ENCODE data around the gene GMEB2. TPM values are rescaled to one million over a fixed set of nuclear protein-coding genes. Genes with fewer than 3 reads are reported as not detected.
"Not testable (repeated sequence)": the region's sequence is repeated elsewhere in the genome, so short reads cannot be mapped to it uniquely, and the experiment has no call there.

Gene GMEB2
- total and polyA plus RNA-seq, 7 experiments from 2014 or later: 11.0 to 30.2 (median 21.9) TPM

DNA sequence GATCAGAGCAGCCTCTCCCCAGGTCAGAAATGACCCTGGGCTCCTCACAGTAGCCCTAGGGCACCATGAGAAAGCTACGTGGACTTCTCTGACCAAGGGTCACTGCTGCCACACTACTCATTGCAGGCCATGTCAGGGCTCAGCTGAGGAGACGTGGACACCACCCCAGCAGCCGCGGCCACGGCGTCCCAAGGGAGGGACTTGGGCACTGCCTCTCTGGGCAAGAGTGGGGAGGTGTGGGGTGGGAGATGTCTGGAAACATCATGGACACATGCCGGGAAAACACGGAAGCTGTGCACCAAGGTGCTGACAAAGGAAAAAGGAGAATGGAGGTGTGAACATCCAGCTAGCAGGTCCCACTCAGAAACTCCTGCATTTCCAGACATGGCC, 9.0 kb downstream of the GMEB2 start:
- POLR2A ChIA-PET: interaction anchor here (0.6 to 4.1 kb wide), 5 partner anchors 11 to 1475 kb away, joined by 3 to 24 read pairs (median 7); partner anchors contain the start of genes GMEB2 and PSMA7
- no peak overlapping the region for H3K4me3 Mint-ChIP-seq

DNA sequence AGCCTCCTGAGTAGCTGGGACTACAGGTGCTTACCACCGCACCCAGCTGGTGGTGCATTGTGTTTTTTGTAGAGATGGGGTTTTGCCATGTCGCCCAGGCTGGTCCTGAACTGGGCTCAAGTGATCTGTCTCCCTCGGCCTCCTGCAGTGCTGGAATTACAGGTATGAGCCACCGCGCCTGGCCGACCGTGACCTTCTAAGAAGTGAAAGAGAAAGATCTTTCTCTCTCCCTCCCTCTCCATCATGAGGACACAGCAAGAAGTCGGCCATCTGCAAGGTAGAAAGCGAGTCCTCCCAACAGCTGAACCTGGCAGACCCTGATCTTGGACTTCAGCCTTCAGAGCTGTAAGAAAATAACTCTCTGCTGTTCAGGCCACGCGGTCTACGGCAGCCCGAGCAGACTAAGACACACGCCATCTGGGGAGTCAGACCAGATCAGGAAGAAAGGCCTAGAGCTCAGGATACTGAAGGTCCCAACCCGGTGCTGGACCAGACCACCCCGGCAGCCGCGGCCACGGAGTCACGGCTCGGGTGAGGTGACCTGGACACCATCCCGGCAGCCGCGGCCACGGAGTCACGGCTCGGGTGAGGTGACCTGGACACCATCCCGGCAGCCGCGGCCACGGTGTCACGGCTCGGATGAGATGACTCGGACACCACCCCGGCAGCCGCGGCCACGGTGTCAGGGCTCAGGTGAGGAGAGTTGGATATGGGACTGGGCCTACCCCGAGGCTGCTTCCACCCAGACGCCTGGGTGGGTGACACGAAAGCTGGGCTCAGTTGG, 9.6 kb downstream of the GMEB2 start:
- H3K27ac Mint-ChIP-seq: no peak overlapping the region
- no peak overlapping the region for H3K27ac ChIP-seq (ENCODE audit: low read depth, low read length)
- no peak for ATAC-seq
- H3K4me1 ChIP-seq (ENCODE audit: control insufficient read depth in 2 of 2, insufficient read depth in 2 of 2, low read length in 2 of 2): no peaks in the 10 kb centered on the region
- H3K4me3 Mint-ChIP-seq: no peak overlapping the region
- H3K27me3 Mint-ChIP-seq: no peaks in the 10 kb centered on the region
- ChIA-PET POLR2A (interaction anchor here (0.5 to 4.1 kb wide), 6 partner anchors 11 to 837 kb away, joined by 3 to 24 read pairs (median 10); partner anchors contain the start of gene GMEB2), CTCF (interaction anchor here (0.7 to 1.8 kb wide), 4 partner anchors 25 to 40 kb away, joined by 3 to 8 read pairs (median 5); no protein-coding TSS in a partner anchor)
- H3K27me3 ChIP-seq (ENCODE audit: control insufficient read depth in 2 of 2, insufficient read depth in 2 of 2, low read length in 2 of 2): no peaks in the 10 kb centered on the region
- no peak for DNase-seq
- H3K9me3 Mint-ChIP-seq: no peaks in the 10 kb centered on the region
- H3K4me3 ChIP-seq (ENCODE audit: low read length): no peak overlapping the region
- no peaks in the 10 kb centered on the region for H3K9me3 ChIP-seq (ENCODE audit: control insufficient read depth in 2 of 3, low read length in 3 of 3)
- intact Hi-C loops (cut with micrococcal nuclease): no loop called here
- H3K4me1 Mint-ChIP-seq: peaks cover 11 to 49% (median 20%) of the 10 kb centered on the region in 7 donors
- peaks cover 0 to 51% (median 11%) of the 10 kb centered on the region in 5 donors for H3K36me3 Mint-ChIP-seq
- H3K36me3 ChIP-seq (ENCODE audit: control insufficient read depth in 2 of 3, insufficient read depth in 3 of 3, low read length in 3 of 3): peaks cover 0 to 53% (median 0%) of the 10 kb centered on the region in 3 experiments

More for the DNA sequence above, 9.0 kb downstream of the GMEB2 start:
- no peak overlapping the region for H3K27ac ChIP-seq (ENCODE audit: low read depth, low read length)
- intact Hi-C loops (cut with micrococcal nuclease): no loop called here
- H3K9me3 Mint-ChIP-seq: no peaks in the 10 kb centered on the region
- H3K27ac Mint-ChIP-seq: peak overlapping the region in 1 of 9 donors; percentile 53
- no peaks in the 10 kb centered on the region for H3K27me3 ChIP-seq (ENCODE audit: control insufficient read depth in 2 of 2, insufficient read depth in 2 of 2, low read length in 2 of 2)
- H3K4me3 ChIP-seq (ENCODE audit: low read length): no peak overlapping the region
- H3K4me1 Mint-ChIP-seq: peaks cover 15 to 49% (median 25%) of the 10 kb centered on the region in 7 donors
- peaks cover 0 to 53% (median 13%) of the 10 kb centered on the region in 5 donors for H3K36me3 Mint-ChIP-seq
- CTCF ChIA-PET: interaction anchor here (0.7 to 1.2 kb wide), 2 partner anchors 24 to 26 kb away, joined by 3 read pairs; no protein-coding TSS in a partner anchor
- no peaks in the 10 kb centered on the region for H3K27me3 Mint-ChIP-seq
- ATAC-seq: no peak
- H3K36me3 ChIP-seq (ENCODE audit: control insufficient read depth in 2 of 3, insufficient read depth in 3 of 3, low read length in 3 of 3): peaks cover 0 to 48% (median 0%) of the 10 kb centered on the region in 3 experiments
- H3K9me3 ChIP-seq (ENCODE audit: control insufficient read depth in 2 of 3, low read length in 3 of 3): no peaks in the 10 kb centered on the region
- DNase-seq: no peak
- peaks cover 0 to 2% of the 10 kb centered on the region in 2 donors for H3K4me1 ChIP-seq (ENCODE audit: control insufficient read depth in 2 of 2, insufficient read depth in 2 of 2, low read length in 2 of 2)

DNA sequence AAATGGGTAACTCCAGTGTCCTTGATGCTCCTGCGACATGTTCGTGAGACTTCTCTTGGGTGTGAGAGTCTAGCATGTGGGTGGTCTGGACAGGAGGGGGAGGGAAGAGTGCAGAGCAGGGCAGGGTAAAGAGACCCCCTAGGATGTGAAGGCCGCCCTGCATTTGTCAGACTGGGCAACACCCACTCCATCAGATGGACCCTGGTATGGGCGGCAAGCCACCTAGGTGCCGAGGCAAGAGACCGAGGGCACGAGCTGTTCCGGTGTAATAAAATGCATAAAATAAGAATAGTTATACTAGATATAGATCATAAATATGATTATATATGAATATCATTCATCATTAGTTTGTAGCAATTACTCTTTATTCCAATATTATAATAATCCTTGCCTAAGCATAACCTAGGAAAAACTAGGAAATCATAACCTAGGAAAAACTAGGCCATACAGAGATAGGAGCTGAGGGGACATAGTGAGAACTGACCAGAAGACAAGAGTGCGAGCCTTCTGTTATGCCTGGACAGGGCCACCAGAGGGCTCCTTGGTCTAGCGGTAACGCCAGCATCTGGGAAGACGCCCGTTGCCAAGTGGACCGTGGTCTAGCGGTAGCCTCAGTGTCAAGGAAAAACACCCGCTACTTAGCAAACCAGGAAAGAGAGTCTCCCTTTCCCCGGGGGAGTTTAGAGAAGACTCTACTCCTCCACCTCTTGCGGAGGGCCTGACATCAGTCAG, 12.9 kb downstream of the GMEB2 start:
- Mint-ChIP-seq H3K36me3 (peaks cover 0 to 49% (median 10%) of the 10 kb centered on the region in 5 donors), H3K27ac (peak overlapping the region in 2 of 9 donors; percentile 59 to 63), H3K4me1 (peaks cover 0 to 29% (median 13%) of the 10 kb centered on the region in 7 donors)
- not testable (repeated sequence) for H3K4me3 Mint-ChIP-seq; H3K27me3 Mint-ChIP-seq; DNase-seq; ATAC-seq; H3K4me3 ChIP-seq (ENCODE audit: low read length); H3K27me3 ChIP-seq (ENCODE audit: control insufficient read depth in 2 of 2, insufficient read depth in 2 of 2, low read length in 2 of 2); H3K4me1 ChIP-seq (ENCODE audit: control insufficient read depth in 2 of 2, insufficient read depth in 2 of 2, low read length in 2 of 2); H3K27ac ChIP-seq (ENCODE audit: low read depth, low read length); H3K9me3 Mint-ChIP-seq; H3K9me3 ChIP-seq (ENCODE audit: control insufficient read depth in 2 of 3, low read length in 3 of 3)
- H3K36me3 ChIP-seq (ENCODE audit: control insufficient read depth in 2 of 3, insufficient read depth in 3 of 3, low read length in 3 of 3): peaks cover 0 to 59% (median 0%) of the 10 kb centered on the region in 3 experiments
- intact Hi-C loops (cut with micrococcal nuclease): loop anchor here in 1 of 2 donors (1.0 kb wide), 2 partner anchors 28 to 39 kb away; partner anchors contain the start of gene STMN3
- POLR2A ChIA-PET: interaction anchor here (1.2 to 2.6 kb wide), 3 partner anchors 12 to 76 kb away, joined by 3 to 8 read pairs (median 5); no protein-coding TSS in a partner anchor
- CTCF ChIA-PET: interaction anchor here (1.5 to 2.5 kb wide), 2 partner anchors 28 to 76 kb away, joined by 3 to 9 read pairs; no protein-coding TSS in a partner anchor

DNA sequence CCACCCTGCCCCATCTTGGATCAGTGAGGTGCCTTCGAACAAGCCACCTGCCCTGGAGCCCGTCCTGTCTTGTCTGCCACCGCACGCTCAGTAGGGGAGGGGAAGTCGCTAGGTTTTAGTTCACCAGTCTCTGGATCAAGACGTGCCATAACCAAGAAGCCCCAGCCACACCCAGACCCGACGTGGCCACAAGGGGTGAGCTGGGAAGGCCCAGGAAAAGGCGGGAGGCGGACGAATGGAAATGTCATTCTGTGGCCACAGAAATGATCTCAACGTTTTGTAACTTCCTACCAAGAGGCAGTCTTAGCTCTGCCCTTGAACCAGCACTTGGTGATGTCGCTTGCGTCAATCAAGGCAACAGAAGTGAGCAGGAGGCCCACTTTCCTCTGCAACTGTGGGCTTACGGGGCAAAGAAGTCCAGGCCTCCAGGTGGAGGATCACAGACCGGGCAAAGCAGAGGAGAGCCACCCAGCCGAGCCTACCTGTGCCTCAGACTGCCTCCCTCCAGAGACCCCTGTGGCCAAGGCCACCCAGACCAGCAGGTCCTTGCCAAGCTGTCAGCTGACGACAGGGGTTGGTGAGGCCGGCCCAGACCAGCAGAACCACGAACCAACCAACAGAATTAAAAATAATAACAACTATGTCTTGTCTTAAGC, 14.5 kb downstream of the GMEB2 start:
- intact Hi-C loops (cut with micrococcal nuclease): no loop called here
- H3K27ac ChIP-seq (ENCODE audit: low read depth, low read length): no peak overlapping the region
- no peak overlapping the region for H3K4me3 ChIP-seq (ENCODE audit: low read length)
- peaks cover 0 to 1% (median 0%) of the 10 kb centered on the region in 11 donors for H3K9me3 Mint-ChIP-seq
- H3K36me3 ChIP-seq (ENCODE audit: control insufficient read depth in 2 of 3, insufficient read depth in 3 of 3, low read length in 3 of 3): peaks cover 0 to 43% (median 0%) of the 10 kb centered on the region in 3 experiments
- no peak overlapping the region for H3K4me3 Mint-ChIP-seq
- no peaks in the 10 kb centered on the region for H3K4me1 ChIP-seq (ENCODE audit: control insufficient read depth in 2 of 2, insufficient read depth in 2 of 2, low read length in 2 of 2)
- H3K36me3 Mint-ChIP-seq: peaks cover 0 to 37% (median 10%) of the 10 kb centered on the region in 5 donors
- peaks cover 0 to 20% (median 11%) of the 10 kb centered on the region in 7 donors for H3K4me1 Mint-ChIP-seq
- CTCF ChIA-PET: interaction anchor here (0.6 to 2.5 kb wide), 4 partner anchors 15 to 74 kb away, joined by 3 to 9 read pairs (median 4); no protein-coding TSS in a partner anchor
- H3K27me3 ChIP-seq (ENCODE audit: control insufficient read depth in 2 of 2, insufficient read depth in 2 of 2, low read length in 2 of 2): no peaks in the 10 kb centered on the region
- DNase-seq (no peak), ATAC-seq (peak; percentile 84)
- POLR2A ChIA-PET: interaction anchor here (0.7 to 2.6 kb wide), 5 partner anchors 10 to 30 kb away, joined by 3 to 8 read pairs (median 5); no protein-coding TSS in a partner anchor
- H3K9me3 ChIP-seq (ENCODE audit: control insufficient read depth in 2 of 3, low read length in 3 of 3): no peaks in the 10 kb centered on the region
- H3K27ac Mint-ChIP-seq: no peak overlapping the region
- H3K27me3 Mint-ChIP-seq: no peaks in the 10 kb centered on the region

DNA sequence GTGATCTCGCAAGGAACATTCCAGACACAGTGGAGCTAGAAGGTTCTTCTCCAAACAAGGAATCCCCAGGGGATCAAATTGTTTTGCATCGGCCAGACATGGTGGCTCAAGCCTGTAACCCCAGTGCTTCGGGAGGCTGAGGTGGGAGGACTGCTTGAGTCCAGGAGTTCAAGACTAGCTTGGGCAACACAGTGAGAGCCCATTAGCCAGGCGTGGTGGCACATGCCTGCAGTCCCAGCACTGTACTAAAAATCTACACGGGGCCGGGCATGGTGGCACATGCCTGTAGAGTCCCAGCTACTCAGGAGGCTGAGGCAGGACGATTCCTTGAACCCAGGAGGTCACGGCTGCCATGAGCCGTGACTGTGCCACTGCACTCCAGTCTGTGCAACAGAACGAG, 15.3 kb downstream of the GMEB2 start:
- Histone ChIP-seq H3K27ac (ENCODE audit: low read depth, low read length) (no peak overlapping the region), H3K4me1 (ENCODE audit: control insufficient read depth in 2 of 2, insufficient read depth in 2 of 2, low read length in 2 of 2) (no peaks in the 10 kb centered on the region), H3K27me3 (ENCODE audit: control insufficient read depth in 2 of 2, insufficient read depth in 2 of 2, low read length in 2 of 2) (no peaks in the 10 kb centered on the region), H3K9me3 (ENCODE audit: control insufficient read depth in 2 of 3, low read length in 3 of 3) (no peaks in the 10 kb centered on the region), H3K36me3 (ENCODE audit: control insufficient read depth in 2 of 3, insufficient read depth in 3 of 3, low read length in 3 of 3) (peaks cover 0 to 38% (median 0%) of the 10 kb centered on the region in 3 experiments), H3K4me3 (ENCODE audit: low read length) (no peak overlapping the region)
- ChIA-PET POLR2A (interaction anchor here (1.7 to 2.5 kb wide), 2 partner anchors 9 to 31 kb away, joined by 5 to 7 read pairs; no protein-coding TSS in a partner anchor), CTCF (interaction anchor here (0.6 kb wide), 1 partner anchor 14 kb away, joined by 4 read pairs; no protein-coding TSS in a partner anchor)
- Mint-ChIP-seq H3K4me3 (no peak overlapping the region), H3K9me3 (peaks cover 0 to 1% (median 0%) of the 10 kb centered on the region in 11 donors), H3K27me3 (no peaks in the 10 kb centered on the region), H3K4me1 (peaks cover 0 to 25% (median 13%) of the 10 kb centered on the region in 7 donors), H3K36me3 (peaks cover 0 to 32% (median 10%) of the 10 kb centered on the region in 5 donors), H3K27ac (no peak overlapping the region)
- DNase-seq (no peak), ATAC-seq (no peak)
- intact Hi-C loops (cut with micrococcal nuclease): no loop called here

Data from naive thymus-derived CD4-positive, alpha-beta T cell (primary cell).